ENCODE measurements around the gene GNG7. TPM values are rescaled to one million over a fixed set of nuclear protein-coding genes. Genes with fewer than 3 reads are reported as not detected.

The GNG7 gene
- polyA plus RNA-seq, 1 experiment, result 0.22 TPM

DNA sequence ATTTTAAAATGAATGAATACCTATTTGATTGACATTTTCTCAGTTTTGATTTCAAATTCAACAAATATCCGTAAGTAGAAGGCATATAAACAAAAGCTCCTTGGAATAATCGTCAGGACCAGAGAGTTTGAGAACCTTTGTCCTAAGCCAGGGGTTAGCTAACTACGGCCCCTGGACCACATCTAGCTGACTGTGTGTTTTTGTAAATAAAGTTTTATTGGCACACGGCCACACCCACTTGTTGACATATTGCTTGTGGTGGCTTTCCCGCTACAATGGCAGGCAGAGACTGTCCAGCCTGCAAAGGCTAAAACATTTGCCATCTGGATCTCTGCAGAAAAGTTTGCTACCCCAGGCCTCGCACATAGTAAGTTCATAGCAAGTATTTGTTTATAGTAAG lies 83.4 kb downstream of the GNG7 start:
- no peak for DNase-seq (ENCODE audit: low read depth)
- H3K4me3 ChIP-seq (ENCODE audit: low read depth, low read length), result no peak overlapping the region
- H3K36me3 ChIP-seq (ENCODE audit: control insufficient read depth, insufficient read depth, low read length), result no peaks in the 10 kb centered on the region
- TF ChIP-seq, protein P1, sequence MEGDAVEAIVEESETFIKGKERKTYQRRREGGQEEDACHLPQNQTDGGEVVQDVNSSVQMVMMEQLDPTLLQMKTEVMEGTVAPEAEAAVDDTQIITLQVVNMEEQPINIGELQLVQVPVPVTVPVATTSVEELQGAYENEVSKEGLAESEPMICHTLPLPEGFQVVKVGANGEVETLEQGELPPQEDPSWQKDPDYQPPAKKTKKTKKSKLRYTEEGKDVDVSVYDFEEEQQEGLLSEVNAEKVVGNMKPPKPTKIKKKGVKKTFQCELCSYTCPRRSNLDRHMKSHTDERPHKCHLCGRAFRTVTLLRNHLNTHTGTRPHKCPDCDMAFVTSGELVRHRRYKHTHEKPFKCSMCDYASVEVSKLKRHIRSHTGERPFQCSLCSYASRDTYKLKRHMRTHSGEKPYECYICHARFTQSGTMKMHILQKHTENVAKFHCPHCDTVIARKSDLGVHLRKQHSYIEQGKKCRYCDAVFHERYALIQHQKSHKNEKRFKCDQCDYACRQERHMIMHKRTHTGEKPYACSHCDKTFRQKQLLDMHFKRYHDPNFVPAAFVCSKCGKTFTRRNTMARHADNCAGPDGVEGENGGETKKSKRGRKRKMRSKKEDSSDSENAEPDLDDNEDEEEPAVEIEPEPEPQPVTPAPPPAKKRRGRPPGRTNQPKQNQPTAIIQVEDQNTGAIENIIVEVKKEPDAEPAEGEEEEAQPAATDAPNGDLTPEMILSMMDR (IDR thresholded peaks at IDR 0.05; ENCODE audit: insufficient read depth, low read depth, low read length), result no peak
- no peaks in the 10 kb centered on the region for H3K27me3 ChIP-seq (ENCODE audit: control insufficient read depth, insufficient read depth, low read length)
- POLR2A ChIA-PET, result no interaction called here
- CTCF ChIA-PET, result interaction anchor here (0.8 to 4.3 kb wide), 2 partner anchors 17 to 57 kb away, joined by 3 to 25 read pairs; no protein-coding TSS in a partner anchor

DNA sequence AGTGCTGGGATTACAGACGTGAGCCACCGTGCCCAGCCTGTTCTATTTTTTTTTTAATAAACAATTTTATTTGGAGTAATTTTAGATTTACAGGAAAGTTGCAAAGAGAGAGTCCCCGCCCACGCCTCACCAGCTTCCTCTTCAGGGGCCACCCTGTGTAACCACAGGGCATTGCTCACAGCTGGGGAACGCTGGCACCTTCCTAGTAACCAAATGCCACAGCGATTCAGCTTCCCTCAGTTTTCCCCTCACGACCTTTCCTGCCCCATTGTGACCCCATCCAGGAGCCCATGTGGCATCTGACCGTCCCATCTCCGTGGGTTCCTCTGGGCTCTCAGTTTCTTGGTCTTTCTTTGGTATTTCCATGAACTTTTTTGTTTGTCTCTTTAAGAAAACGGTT lies 83.9 kb downstream of the GNG7 start:
- Histone ChIP-seq H3K36me3 (ENCODE audit: control insufficient read depth, insufficient read depth, low read length) (no peaks in the 10 kb centered on the region), H3K27me3 (ENCODE audit: control insufficient read depth, insufficient read depth, low read length) (no peaks in the 10 kb centered on the region), H3K4me3 (ENCODE audit: low read depth, low read length) (no peak overlapping the region)
- TF ChIP-seq, protein P1 (IDR thresholded peaks at IDR 0.05; ENCODE audit: insufficient read depth, low read depth, low read length), result no peak
- POLR2A ChIA-PET, result interaction anchor here (0.6 kb wide), 1 partner anchor 291 kb away, joined by 4 read pairs; no protein-coding TSS in a partner anchor
- no peak for DNase-seq (ENCODE audit: low read depth)
- CTCF ChIA-PET, result interaction anchor here (0.7 to 4.3 kb wide), 3 partner anchors 18 to 192 kb away, joined by 3 to 25 read pairs (median 3); no protein-coding TSS in a partner anchor

DNA sequence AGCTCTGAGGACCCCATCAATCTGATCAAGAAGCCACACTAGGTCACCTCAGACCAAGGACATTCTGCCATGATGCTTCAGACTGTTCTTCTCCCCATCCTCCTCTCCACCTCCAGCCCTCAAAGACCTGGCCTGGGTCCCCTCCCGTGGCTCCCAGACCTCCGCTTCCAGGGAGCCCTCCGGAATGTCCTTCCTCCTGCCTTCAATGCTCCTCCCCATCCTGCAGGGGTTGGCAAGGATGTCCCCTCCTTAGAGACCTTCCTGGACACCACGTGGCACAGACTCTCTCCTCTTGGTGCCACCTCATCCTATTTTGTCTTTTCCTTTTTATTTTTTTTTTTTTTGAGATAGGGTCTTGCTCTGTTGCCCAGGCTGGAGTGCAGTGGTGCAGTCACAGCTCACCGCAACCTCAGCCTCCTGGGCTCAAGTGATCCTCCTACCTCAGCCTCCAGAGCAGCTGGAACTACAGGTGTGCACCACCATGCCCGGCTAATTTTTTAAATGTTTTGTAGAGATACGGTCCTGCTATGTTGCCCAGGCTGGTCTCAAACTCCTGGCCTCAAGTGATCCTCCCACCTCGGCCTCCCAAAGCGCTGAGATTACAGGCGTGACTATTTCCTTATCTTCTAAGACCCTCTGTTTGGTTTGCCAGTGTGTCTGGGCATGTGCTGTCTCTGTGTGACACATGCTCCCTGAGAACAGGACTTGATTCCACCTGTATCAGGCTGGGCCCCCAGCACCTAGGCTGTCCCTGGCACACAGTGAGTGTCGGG lies 84.9 kb downstream of the GNG7 start:
- CTCF ChIA-PET, result interaction anchor here (0.6 to 4.3 kb wide), 6 partner anchors 19 to 193 kb away, joined by 3 to 25 read pairs (median 4); partner anchors contain the start of gene GADD45B
- TF ChIP-seq, protein P1 (IDR thresholded peaks at IDR 0.05; ENCODE audit: insufficient read depth, low read depth, low read length), result no peak
- Histone ChIP-seq H3K36me3 (ENCODE audit: control insufficient read depth, insufficient read depth, low read length) (no peaks in the 10 kb centered on the region), H3K27me3 (ENCODE audit: control insufficient read depth, insufficient read depth, low read length) (no peaks in the 10 kb centered on the region), H3K4me3 (ENCODE audit: low read depth, low read length) (no peak overlapping the region)
- POLR2A ChIA-PET, result no interaction called here
- DNase-seq (ENCODE audit: low read depth), result no peak

DNA sequence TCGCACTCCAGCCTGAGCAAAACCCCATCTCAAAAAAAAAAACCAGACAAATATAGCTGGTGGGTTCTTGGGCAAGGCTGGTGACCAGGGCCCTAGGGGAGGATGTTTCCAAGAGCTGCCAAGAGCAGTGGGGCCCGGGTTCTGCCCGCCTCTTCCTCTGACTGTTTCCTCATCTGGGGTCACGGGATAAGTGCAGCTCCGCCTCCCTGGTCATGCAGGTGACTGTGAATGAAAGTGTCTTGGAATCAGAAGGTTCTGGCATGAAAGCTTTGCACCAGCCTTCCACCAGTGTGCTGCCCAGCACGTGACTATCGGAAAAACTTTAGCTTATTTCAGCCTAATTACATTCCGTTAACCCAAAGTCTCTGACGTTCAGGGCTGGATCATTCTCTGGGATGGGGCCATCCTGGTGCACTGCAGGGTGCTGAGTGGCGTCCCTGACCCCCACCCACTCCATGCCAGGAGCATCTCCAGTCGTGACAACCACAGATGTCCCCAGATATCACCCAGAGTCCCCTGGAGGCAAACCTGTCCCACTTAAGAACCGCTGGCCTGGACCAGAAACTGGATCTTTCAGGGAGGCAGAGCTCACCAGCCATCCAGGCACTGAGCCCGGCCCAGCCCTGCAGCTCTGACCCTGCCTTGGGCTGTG lies 85.6 kb downstream of the GNG7 start:
- TF ChIP-seq, protein P1 (IDR thresholded peaks at IDR 0.05; ENCODE audit: insufficient read depth, low read depth, low read length), result no peak
- ChIA-PET POLR2A (no interaction called here), CTCF (interaction anchor here (0.6 to 4.3 kb wide), 8 partner anchors 10 to 248 kb away, joined by 3 to 25 read pairs (median 4); partner anchors contain the start of gene GADD45B)
- no peak for DNase-seq (ENCODE audit: low read depth)
- H3K36me3 ChIP-seq (ENCODE audit: control insufficient read depth, insufficient read depth, low read length), result no peaks in the 10 kb centered on the region
- H3K4me3 ChIP-seq (ENCODE audit: low read depth, low read length), result no peak overlapping the region
- H3K27me3 ChIP-seq (ENCODE audit: control insufficient read depth, insufficient read depth, low read length), result no peaks in the 10 kb centered on the region

DNA sequence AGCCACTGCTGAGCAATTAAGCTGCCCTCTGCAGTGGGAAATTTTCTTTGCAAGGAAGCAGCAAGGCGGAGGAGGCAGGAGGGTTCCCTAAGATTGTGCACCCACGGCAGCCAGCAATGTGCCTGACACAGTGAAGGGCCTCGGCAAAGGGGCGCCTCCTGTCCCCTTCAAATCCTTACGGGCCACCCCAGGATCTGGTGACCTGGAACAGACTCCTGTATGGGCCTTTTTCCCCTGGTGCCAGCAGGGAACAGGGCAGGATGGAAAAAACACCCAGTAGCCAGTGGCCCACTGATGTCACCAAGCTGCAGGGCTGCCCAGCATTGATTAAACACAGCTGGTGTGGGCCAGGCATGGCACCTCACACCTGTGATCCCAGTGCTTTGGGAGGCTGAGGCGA lies 86.7 kb downstream of the GNG7 start:
- no peak for DNase-seq (ENCODE audit: low read depth)
- TF ChIP-seq, protein P1 (IDR thresholded peaks at IDR 0.05; ENCODE audit: insufficient read depth, low read depth, low read length), result no peak
- ChIA-PET CTCF (interaction anchor here (0.6 to 4.3 kb wide), 6 partner anchors 11 to 159 kb away, joined by 3 to 25 read pairs (median 5); partner anchors contain the start of gene LMNB2), POLR2A (interaction anchor here (0.6 kb wide), 1 partner anchor 335 kb away, joined by 3 read pairs; no protein-coding TSS in a partner anchor)
- Histone ChIP-seq H3K4me3 (ENCODE audit: low read depth, low read length) (no peak overlapping the region), H3K27me3 (ENCODE audit: control insufficient read depth, insufficient read depth, low read length) (no peaks in the 10 kb centered on the region), H3K36me3 (ENCODE audit: control insufficient read depth, insufficient read depth, low read length) (no peaks in the 10 kb centered on the region)

All from BJ (cell line).